CD4-positive, alpha-beta memory T cell (primary cell): Measurements from ENCODE around the gene SUPT5H. TPM values are rescaled to one million over a fixed set of nuclear protein-coding genes. Genes with fewer than 3 reads are reported as not detected.

Experiments used
- CTCF ChIA-PET: fragments of 350-600 bp; sonication (Branson Sonifier 250); formaldehyde crosslinking; loops from one replicate; lab custom pipeline; 2021; ENCODE audit warnings: inconsistent platforms; ENCODE audit not compliant: partially characterized antibody; lab: Charles Lee
- POLR2A ChIA-PET: fragments of 350-600 bp; sonication (Branson Sonifier 250); formaldehyde crosslinking; loops from one replicate; lab custom pipeline; 2021; ENCODE audit not compliant: partially characterized antibody; lab: Charles Lee
- DNase-seq, 5 donors: peaks; one replicate each; pipeline versions ENCODE4 v3.0.0 to v3.0.0-alpha.2; 2020 to 2022; ENCODE audit warnings: mixed read lengths in 1 of 5
- H3K27ac ChIP-seq: one replicate; pipeline ENCODE4 v1.7.0; 2013; ENCODE audit warnings: low read depth, low read length
- H3K27me3 ChIP-seq: 2 replicates; pipeline ENCODE4 v1.7.0; 2013; ENCODE audit warnings: mild to moderate bottlenecking, low read length, moderate library complexity; ENCODE audit not compliant: insufficient read depth
- H3K36me3 ChIP-seq: 2 replicates; pipeline ENCODE4 v1.7.0; 2013; ENCODE audit warnings: mild to moderate bottlenecking, low read length, moderate library complexity; ENCODE audit not compliant: insufficient read depth
- H3K4me1 ChIP-seq: 2 replicates; pipeline ENCODE4 v1.7.0; 2013; ENCODE audit warnings: mild to moderate bottlenecking, low read length, moderate library complexity; ENCODE audit not compliant: insufficient read depth
- H3K4me3 ChIP-seq, 2 donors: one replicate each; pipeline ENCODE4 v1.7.0; 2013; ENCODE audit warnings: low read length in 2 of 2, mild to moderate bottlenecking in 1 of 2
- H3K9me3 ChIP-seq, 2 donors: one replicate each; pipeline ENCODE4 v1.7.0; 2013; ENCODE audit warnings: low read length in 2 of 2, control low read depth in 1 of 2; ENCODE audit not compliant: control insufficient read depth in 1 of 2
- H3K27ac Mint-ChIP-seq, 7 donors: one replicate each; pipeline ENCODE4 v1.8.0; 2020 to 2021; ENCODE audit warnings: mixed read lengths in 7 of 7, mild to moderate bottlenecking in 6 of 7, inconsistent platforms in 3 of 7, moderate library complexity in 3 of 7
- H3K27me3 Mint-ChIP-seq, 2 donors: one replicate each; pipeline ENCODE4 v1.8.0; 2020 to 2021; ENCODE audit warnings: mixed read lengths in 2 of 2
- H3K36me3 Mint-ChIP-seq, 2 donors: one replicate each; pipeline ENCODE4 v1.8.0; 2020 to 2021; ENCODE audit warnings: mixed read lengths in 2 of 2, inconsistent platforms in 1 of 2, mild to moderate bottlenecking in 1 of 2
- H3K4me1 Mint-ChIP-seq, 4 donors: one replicate each; pipeline ENCODE4 v1.8.0; 2020 to 2021; ENCODE audit warnings: mixed read lengths in 4 of 4, mild to moderate bottlenecking in 1 of 4
- H3K4me3 Mint-ChIP-seq, 8 donors: one replicate each; pipeline ENCODE4 v1.8.0; 2020 to 2021; ENCODE audit warnings: mixed read lengths in 8 of 8, mild to moderate bottlenecking in 7 of 8, moderate library complexity in 6 of 8, inconsistent platforms in 3 of 8
- H3K9me3 Mint-ChIP-seq, 8 donors: one replicate each; pipeline ENCODE4 v1.8.0; 2020 to 2021; ENCODE audit warnings: mixed read lengths in 8 of 8, mild to moderate bottlenecking in 5 of 8, inconsistent platforms in 3 of 8, moderate library complexity in 1 of 8
- intact Hi-C: fragments of 100-400 bp; cut with micrococcal nuclease; formaldehyde crosslinking; loops from one replicate; pipeline ENCODE4 v1.15.1; 2023
- polyA plus RNA-seq, 2 donors: library from polyadenylated mRNA; unstranded; fragments of 300-500 nt; fragmentation: Illumina TruSeq; gene quantifications; one replicate each; pipeline ENCODE4 v1.2.3, GENCODE V29; 2021
- total RNA-seq, 2 experiments: library from RNA; stranded (reverse); gene quantifications; one replicate each; pipeline ENCODE4 v1.2.3, GENCODE V29; 2021

Gene SUPT5H
- total and polyA plus RNA-seq, 4 experiments from 2014 or later: 47.4 to 236 (median 173) TPM

DNA sequence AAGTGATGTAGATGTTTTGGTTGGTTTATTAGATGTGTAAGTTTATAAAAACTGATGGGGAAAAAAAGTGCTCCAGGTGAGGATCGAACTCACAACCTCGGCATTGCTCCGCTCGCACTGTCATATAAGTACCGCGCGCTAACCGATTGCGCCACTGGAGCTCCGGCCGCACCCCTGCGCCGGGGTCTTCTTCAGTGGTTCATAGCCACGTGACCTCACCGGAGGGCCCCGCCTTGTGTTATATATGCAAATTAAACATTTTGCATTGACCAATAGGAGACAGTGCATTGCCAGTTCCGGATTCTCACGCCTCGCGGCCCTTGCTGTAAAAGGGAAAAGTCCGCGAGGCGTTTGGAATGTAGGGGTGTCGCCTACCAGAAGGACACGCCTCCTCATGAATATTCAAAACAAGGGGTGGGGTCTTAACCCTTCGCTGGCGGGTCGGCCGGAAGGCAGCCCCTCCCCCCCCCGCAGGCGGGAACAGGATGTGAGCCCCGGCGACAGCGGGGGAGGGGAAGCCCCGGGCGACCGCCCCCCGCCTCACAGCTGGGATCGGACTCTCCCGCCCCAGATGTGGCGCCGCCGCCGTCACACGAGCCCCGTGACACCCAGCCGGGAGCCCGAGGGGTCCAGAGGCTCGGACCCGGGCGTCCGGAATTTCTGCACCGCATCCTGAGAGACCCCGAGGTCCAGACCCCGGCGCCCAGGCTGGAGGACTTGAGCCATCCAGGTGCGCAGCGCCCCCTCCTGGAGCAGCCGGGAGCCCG, 33.1 kb upstream of the SUPT5H start, which contains the start of gene PLEKHG2:
PLEKHG2 (plus strand) TSS at position 570 of the 767 bp plus-strand sequence. CDS start 1,418 bp downstream, outside the sequence.
- Histone ChIP-seq H3K9me3 (no peaks in the 10 kb centered on the region), H3K36me3 (peaks cover 18% of the 10 kb centered on the region), H3K4me1 (peaks cover 32% of the 10 kb centered on the region), H3K4me3 (peak within 1 kb of the TSS; percentile 69 to 74), H3K27ac (peak within 1 kb of the TSS; percentile 100), H3K27me3 (no peaks in the 10 kb centered on the region)
- H3K9me3 Mint-ChIP-seq: peaks cover 0 to 10% (median 0%) of the 10 kb centered on the region in 8 donors
- peaks cover 25 to 60% (median 34%) of the 10 kb centered on the region in 4 donors for H3K4me1 Mint-ChIP-seq
- peak within 1 kb of the TSS; percentile 94 to 100 (median 99) for H3K27ac Mint-ChIP-seq
- ChIA-PET POLR2A (interaction anchor here (0.8 to 2.6 kb wide), 23 partner anchors 10 to 1158 kb away, joined by 3 to 384 read pairs (median 5); partner anchors contain the start of genes DYRK1B, GMFG, MED29 and PAF1), CTCF (interaction anchor here (1.0 to 2.3 kb wide), 10 partner anchors 15 to 291 kb away, joined by 3 to 215 read pairs (median 4); partner anchors contain the start of genes EID2B, GMFG, MED29 and PAF1)
- peaks cover 20 to 53% of the 10 kb centered on the region in 2 donors for H3K36me3 Mint-ChIP-seq
- H3K4me3 Mint-ChIP-seq: peak within 1 kb of the TSS; percentile 76 to 98 (median 90)
- peak; percentile 97 to 99 (median 98) for DNase-seq
- intact Hi-C loops: loop anchor here (1.0 kb wide), 8 partner anchors 11 to 290 kb away; partner anchors contain the start of genes EID2B, MED29, PAF1 and SAMD4B
- H3K27me3 Mint-ChIP-seq: peaks cover 0 to 7% of the 10 kb centered on the region in 2 donors

DNA sequence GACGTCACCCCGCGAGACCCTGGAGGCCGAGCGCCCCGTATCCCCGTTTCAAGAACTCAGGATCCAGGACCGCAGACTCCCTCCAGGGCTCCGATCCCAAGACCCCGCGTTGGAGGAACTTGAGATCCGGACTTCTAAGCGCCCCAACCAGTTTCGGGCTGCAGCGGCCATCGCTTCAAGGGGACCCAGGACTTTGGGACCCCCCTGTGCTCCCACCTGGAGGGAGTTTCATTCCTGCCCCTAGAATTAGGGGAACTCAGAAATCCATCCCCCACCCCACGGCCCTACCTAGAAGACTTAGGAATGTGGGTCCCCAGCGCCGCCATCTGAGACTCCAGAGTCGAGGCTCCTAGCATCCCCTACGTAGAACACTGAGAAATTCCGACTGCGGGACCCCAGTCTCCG, 32.5 kb upstream of the SUPT5H start:
- peak in 1 of 5 donors; percentile 67 for DNase-seq
- peaks cover 32% of the 10 kb centered on the region for H3K4me1 ChIP-seq

DNA sequence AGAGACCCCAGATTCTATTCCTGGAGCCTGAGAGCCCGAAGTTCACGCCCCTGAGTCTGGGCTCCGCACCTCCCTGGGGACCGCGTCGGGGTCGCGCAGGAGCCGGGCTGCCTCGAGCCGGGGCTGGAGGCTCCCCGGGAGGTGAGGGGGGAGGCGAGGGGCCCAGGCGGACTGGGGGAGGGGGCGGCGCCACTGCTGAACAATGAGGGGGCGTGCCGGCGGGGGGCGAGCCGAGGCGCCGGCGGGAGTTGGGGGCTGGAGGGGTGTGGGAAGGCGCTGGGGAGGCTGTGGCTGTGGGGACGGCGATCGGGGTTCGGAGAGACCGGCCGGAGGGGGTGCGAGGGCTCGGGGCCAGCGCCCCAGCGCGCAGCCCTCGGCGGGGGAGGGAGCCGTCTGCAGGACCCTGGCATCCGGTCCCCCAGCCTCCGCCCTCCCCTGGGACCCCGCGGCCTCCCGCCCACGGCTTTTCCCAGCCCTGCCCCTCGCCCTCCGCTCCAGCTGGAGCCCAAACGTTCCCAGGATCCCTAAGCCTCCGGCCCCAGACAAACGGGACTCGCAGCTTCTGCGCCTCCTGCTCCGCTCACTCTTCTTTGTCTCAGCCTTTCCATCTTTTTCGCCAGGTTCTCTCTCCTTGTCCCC, 32.0 kb upstream of the SUPT5H start:
- intact Hi-C loops: no loop called here
- Mint-ChIP-seq H3K27ac (peak overlapping the region; percentile 92 to 100 (median 96)), H3K9me3 (peaks cover 0 to 10% (median 0%) of the 10 kb centered on the region in 8 donors)

More for the DNA sequence above, 32.5 kb upstream of the SUPT5H start:
- Mint-ChIP-seq H3K4me3 (peak overlapping the region; percentile 75 to 98 (median 90)), H3K27ac (peak overlapping the region; percentile 68 to 100 (median 87)), H3K4me1 (peaks cover 25 to 58% (median 35%) of the 10 kb centered on the region in 4 donors), H3K36me3 (peaks cover 15 to 53% of the 10 kb centered on the region in 2 donors), H3K27me3 (peaks cover 0 to 7% of the 10 kb centered on the region in 2 donors), H3K9me3 (peaks cover 0 to 10% (median 0%) of the 10 kb centered on the region in 8 donors)
- peak overlapping the region; percentile 100 for H3K27ac ChIP-seq
- ChIA-PET POLR2A (interaction anchor here (1.4 to 2.6 kb wide), 8 partner anchors 9 to 77 kb away, joined by 6 to 384 read pairs (median 20); partner anchors contain the start of genes GMFG, MED29, PAF1 and RPS16), CTCF (interaction anchor here (2.3 kb wide), 1 partner anchor 16 kb away, joined by 215 read pairs; the partner anchor contains the start of genes MED29 and PAF1)
- peaks cover 13% of the 10 kb centered on the region for H3K36me3 ChIP-seq
- peak overlapping the region; percentile 69 to 74 for H3K4me3 ChIP-seq
- intact Hi-C loops: loop anchor here (1.0 kb wide), 8 partner anchors 12 to 291 kb away; partner anchors contain the start of genes EID2B, MED29, PAF1 and SAMD4B
- no peaks in the 10 kb centered on the region for H3K27me3 ChIP-seq
- H3K9me3 ChIP-seq: no peaks in the 10 kb centered on the region

DNA sequence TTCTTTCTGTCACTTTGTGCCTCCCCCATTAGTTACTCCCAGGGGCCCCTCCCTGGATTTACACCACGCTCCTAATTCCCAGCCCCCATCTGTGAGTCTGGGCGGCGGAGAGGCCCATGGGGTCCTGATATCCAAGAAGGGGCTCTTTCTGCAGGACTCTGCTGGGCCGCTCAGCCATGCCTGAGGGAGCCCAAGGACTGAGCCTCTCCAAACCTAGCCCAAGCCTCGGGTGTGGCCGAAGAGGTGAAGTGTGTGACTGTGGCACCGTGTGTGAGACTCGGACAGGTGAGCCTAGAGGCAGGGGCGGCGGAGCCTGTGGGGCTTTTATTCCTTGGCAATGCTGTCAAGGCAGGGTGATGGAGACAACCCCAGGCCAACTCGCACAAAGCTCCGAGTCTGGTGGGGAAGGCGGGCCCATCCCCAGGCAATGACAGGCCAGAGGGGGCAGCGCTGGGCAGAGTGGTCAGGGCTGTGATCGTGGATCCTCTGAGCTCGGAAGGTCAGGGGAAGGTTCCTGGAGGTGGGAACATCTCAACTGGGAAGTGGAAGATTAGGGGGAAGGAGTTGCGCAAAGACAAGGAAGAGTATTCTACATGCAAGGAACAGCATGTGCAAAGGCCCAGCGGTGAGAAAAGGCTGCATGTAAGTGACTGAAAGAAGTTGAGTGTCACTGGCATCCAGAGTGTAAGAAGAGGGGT, 31.3 kb upstream of the SUPT5H start:
- intact Hi-C loops: no loop called here
- peaks cover 3 to 47% of the 10 kb centered on the region in 2 donors for H3K36me3 Mint-ChIP-seq
- H3K27me3 ChIP-seq: no peaks in the 10 kb centered on the region
- H3K4me1 Mint-ChIP-seq: peaks cover 23 to 46% (median 29%) of the 10 kb centered on the region in 4 donors
- H3K4me3 Mint-ChIP-seq: peak overlapping the region; percentile 83 to 92 (median 86)
- peak overlapping the region; percentile 92 to 100 (median 94) for H3K27ac Mint-ChIP-seq
- H3K36me3 ChIP-seq: peaks cover 4% of the 10 kb centered on the region
- DNase-seq: peak in 1 of 5 donors; percentile 59
- ChIA-PET CTCF (interaction anchor here (0.6 to 1.8 kb wide), 3 partner anchors 13 to 92 kb away, joined by 3 to 14 read pairs (median 3); no protein-coding TSS in a partner anchor), POLR2A (interaction anchor here (0.9 to 7.1 kb wide), 6 partner anchors 8 to 23 kb away, joined by 3 to 46 read pairs (median 10); partner anchors contain the start of genes MED29, PAF1 and RPS16)
- H3K4me3 ChIP-seq: no peak overlapping the region
- peaks cover 0 to 7% of the 10 kb centered on the region in 2 donors for H3K27me3 Mint-ChIP-seq
- no peaks in the 10 kb centered on the region for H3K9me3 ChIP-seq
- H3K27ac ChIP-seq: peak overlapping the region; percentile 100
- H3K4me1 ChIP-seq: peaks cover 26% of the 10 kb centered on the region
- peaks cover 0 to 6% (median 0%) of the 10 kb centered on the region in 8 donors for H3K9me3 Mint-ChIP-seq

More for the DNA sequence above, 32.0 kb upstream of the SUPT5H start:
- peaks cover 32% of the 10 kb centered on the region for H3K4me1 ChIP-seq
- H3K36me3 Mint-ChIP-seq: peaks cover 10 to 52% of the 10 kb centered on the region in 2 donors
- H3K4me3 Mint-ChIP-seq: peak overlapping the region; percentile 83 to 98 (median 90)
- ChIA-PET CTCF (interaction anchor here (1.8 kb wide), 1 partner anchor 16 kb away, joined by 14 read pairs; no protein-coding TSS in a partner anchor), POLR2A (interaction anchor here (0.9 to 7.1 kb wide), 6 partner anchors 12 to 78 kb away, joined by 3 to 46 read pairs (median 13); partner anchors contain the start of genes GMFG, MED29, PAF1 and RPS16)
- DNase-seq: peak in 2 of 5 donors; percentile 36 to 59
- peaks cover 0 to 7% of the 10 kb centered on the region in 2 donors for H3K27me3 Mint-ChIP-seq
- H3K27me3 ChIP-seq: no peaks in the 10 kb centered on the region
- peaks cover 25 to 53% (median 35%) of the 10 kb centered on the region in 4 donors for H3K4me1 Mint-ChIP-seq
- no peaks in the 10 kb centered on the region for H3K9me3 ChIP-seq
- peaks cover 8% of the 10 kb centered on the region for H3K36me3 ChIP-seq
- H3K4me3 ChIP-seq: peak overlapping the region; percentile 69 to 74
- H3K27ac ChIP-seq: peak overlapping the region; percentile 100

DNA sequence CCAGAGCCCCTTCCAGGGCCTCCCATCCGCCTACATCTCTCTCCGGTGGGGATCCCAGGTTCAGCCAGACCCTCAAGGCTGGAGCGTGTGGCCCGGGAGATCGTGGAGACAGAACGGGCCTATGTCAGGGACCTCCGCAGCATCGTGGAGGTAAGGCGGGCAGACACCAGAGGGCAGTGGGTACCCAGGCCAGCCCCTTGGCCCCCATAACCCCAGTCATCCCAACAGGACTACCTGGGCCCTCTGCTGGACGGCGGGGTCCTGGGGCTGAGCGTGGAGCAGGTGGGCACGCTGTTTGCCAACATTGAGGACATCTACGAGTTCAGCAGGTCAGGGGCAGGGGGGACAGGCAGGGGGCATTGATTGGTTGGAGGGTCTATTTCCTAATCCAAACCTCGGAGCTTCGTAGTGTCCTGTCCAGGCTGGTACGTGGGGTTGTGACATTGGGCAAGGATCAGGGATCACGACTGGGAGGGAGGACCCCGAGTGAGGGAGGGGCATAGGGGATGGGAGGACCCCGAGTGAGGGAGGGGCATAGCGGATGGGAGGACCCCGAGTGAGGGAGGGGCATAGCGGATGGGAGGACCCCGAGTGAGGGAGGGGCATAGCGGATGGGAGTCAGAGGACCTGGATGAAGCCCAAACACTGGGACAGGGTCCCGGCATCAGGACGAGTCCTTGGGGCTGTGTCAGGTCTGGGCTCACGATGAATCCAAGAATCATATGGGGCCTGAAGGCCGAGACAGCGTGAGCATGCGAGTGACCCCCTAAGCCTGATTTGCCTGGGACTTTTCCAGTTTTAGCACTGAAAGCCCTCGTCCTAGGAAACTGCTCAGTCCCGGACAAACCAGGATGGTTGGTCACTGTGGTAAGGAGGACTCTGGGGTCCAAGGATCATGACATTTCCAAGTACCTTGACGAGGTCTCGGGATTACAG, 30.0 kb upstream of the SUPT5H start:
- H3K4me1 ChIP-seq: peaks cover 23% of the 10 kb centered on the region
- H3K4me3 Mint-ChIP-seq: peak overlapping the region in 1 of 8 donors; percentile 67
- no peak for DNase-seq
- ChIA-PET CTCF (interaction anchor here (1.8 kb wide), 1 partner anchor 18 kb away, joined by 14 read pairs; no protein-coding TSS in a partner anchor), POLR2A (interaction anchor here (1.1 to 7.1 kb wide), 9 partner anchors 9 to 24 kb away, joined by 4 to 46 read pairs (median 4); partner anchors contain the start of genes MED29, PAF1 and RPS16)
- peaks cover 21 to 33% (median 25%) of the 10 kb centered on the region in 4 donors for H3K4me1 Mint-ChIP-seq
- no peak overlapping the region for H3K4me3 ChIP-seq
- peaks cover 0 to 6% (median 0%) of the 10 kb centered on the region in 8 donors for H3K9me3 Mint-ChIP-seq
- intact Hi-C loops: no loop called here
- peaks cover 0 to 40% of the 10 kb centered on the region in 2 donors for H3K36me3 Mint-ChIP-seq
- H3K9me3 ChIP-seq: no peaks in the 10 kb centered on the region
- H3K36me3 ChIP-seq: peaks cover 4% of the 10 kb centered on the region
- peak overlapping the region in 6 of 7 donors; percentile 6 to 100 (median 58) for H3K27ac Mint-ChIP-seq
- H3K27me3 Mint-ChIP-seq: peaks cover 0 to 7% of the 10 kb centered on the region in 2 donors
- H3K27me3 ChIP-seq: no peaks in the 10 kb centered on the region
- H3K27ac ChIP-seq: no peak overlapping the region
